Psoas muscle (tissue), 8 donors: Measurements from ENCODE around the gene TGM6. TPM values are rescaled to one million over a fixed set of nuclear protein-coding genes. Genes with fewer than 3 reads are reported as not detected.

Experiments used
- ATAC-seq, 4 donors: fragments of 200-7000 bp; cut with Tn5 transposase; one replicate each; pipeline ENCODE4 v1.9.1; 2020; ENCODE audit warnings: moderate library complexity in 3 of 4, mild to moderate bottlenecking in 2 of 4
- DNase-seq, 2 donors: peaks; one replicate each; pipeline ENCODE4 v3.0.0-alpha.2; 2020
- H3K27ac ChIP-seq: fragments of 200-600 bp; one replicate; pipeline ENCODE4 v1.8.0; 2022
- H3K27me3 ChIP-seq, 3 donors: fragments of 200-600 bp in 1 of 3; one replicate each; pipeline versions ENCODE4 v1.6.1 to v1.8.0; 2013 to 2022; ENCODE audit warnings: low read length in 2 of 3, mild to moderate bottlenecking in 2 of 3, moderate library complexity in 1 of 3; ENCODE audit not compliant: insufficient read depth in 3 of 3
- H3K36me3 ChIP-seq, 2 donors: fragments of 200-600 bp in 1 of 2; one replicate each; pipeline versions ENCODE4 v1.6.1 to v1.8.0; 2013 to 2022; ENCODE audit warnings: low read depth in 1 of 2, mild to moderate bottlenecking in 1 of 2, moderate library complexity in 1 of 2; ENCODE audit not compliant: insufficient read depth in 1 of 2
- H3K4me1 ChIP-seq: fragments of 200-600 bp; one replicate; pipeline ENCODE4 v1.8.0; 2022
- H3K4me3 ChIP-seq: fragments of 200-600 bp; one replicate; pipeline ENCODE4 v1.8.0; 2022; ENCODE audit warnings: mild to moderate bottlenecking
- H3K9me3 ChIP-seq: fragments of 200-600 bp; one replicate; pipeline ENCODE4 v1.8.0; 2022
- WGBS, 3 donors: extraction: QIAGEN DNeasy Blood & Tissue Kit; methylation state at CpG; one replicate each; pipeline versions ENCODE4 v1.1.6 to v1.1.7; 2013; 5-methylcytosine and 5-hydroxymethylcytosine counted together
- intact Hi-C, 2 donors: fragments of 100-400 bp; cut with DNase I; formaldehyde crosslinking; loops; one replicate each; pipeline versions ENCODE4 v1.11.0 to v1.14.2; 2022
- polyA plus RNA-seq, 3 donors: library from polyadenylated mRNA; stranded (reverse); fragments of 200-250 nt; gene quantifications; one replicate each; pipeline ENCODE4 v1.2.3, GENCODE V29; 2013
- total RNA-seq, 4 donors: library from RNA; stranded (reverse); fragmentation: NEBNext Ultra II Directional in 2 of 4; extraction: Animal tissue kit (Norgen Biotek cat#: 25700) in 2 of 4; gene quantifications; one replicate each; pipeline versions ENCODE4 v1.2.1 to v1.2.4, GENCODE V29; 2021 to 2023
- TF ChIP-seq, protein P1 (sequence below): fragments of 200-600 bp; IDR thresholded peaks from one replicate; pipeline ENCODE4 v1.8.0; 2022; ENCODE audit warnings: antibody characterized with exemption
- donor health status: healthy with polysubstance abuse.
- donor health status: DM: no; HTN: no; CAD: no; lungs with moderate emphysema.
- donor health status: Bipolar disorder and iron deficiency.
- donor health status: healthy.
- donor health status: DM: yes; HTN: yes; CAD: no.
- donor health status: DM: no; HTN: no; CAD: no.
- donor health status: DM: no; HTN: no; CAD: no.
- donor health status: DM: yes; HTN: yes; CAD: no.

TGM6 gene
- total and polyA plus RNA-seq, 7 donors = not detected

DNA sequence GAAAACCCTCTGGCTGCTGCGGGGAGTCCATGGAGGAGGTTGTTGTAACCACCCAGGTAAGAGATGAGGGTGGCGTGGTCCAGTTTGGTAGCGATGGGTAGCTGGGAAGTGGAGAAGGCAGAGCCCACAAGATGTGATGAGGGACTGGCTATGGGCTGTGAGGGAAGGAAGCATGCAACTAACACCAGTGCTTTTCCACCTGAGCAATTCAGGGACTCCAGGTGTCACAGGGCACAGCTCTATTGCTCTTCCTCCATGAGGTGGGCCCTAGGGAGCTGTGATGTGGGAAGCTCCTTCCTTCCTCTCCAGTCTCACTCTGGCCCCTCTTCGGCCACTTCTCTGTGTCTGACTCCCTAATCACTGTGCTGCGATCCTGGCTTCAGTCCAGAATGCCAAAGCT is 32.4 kb upstream of the TGM6 start:
- TF ChIP-seq, protein P1, sequence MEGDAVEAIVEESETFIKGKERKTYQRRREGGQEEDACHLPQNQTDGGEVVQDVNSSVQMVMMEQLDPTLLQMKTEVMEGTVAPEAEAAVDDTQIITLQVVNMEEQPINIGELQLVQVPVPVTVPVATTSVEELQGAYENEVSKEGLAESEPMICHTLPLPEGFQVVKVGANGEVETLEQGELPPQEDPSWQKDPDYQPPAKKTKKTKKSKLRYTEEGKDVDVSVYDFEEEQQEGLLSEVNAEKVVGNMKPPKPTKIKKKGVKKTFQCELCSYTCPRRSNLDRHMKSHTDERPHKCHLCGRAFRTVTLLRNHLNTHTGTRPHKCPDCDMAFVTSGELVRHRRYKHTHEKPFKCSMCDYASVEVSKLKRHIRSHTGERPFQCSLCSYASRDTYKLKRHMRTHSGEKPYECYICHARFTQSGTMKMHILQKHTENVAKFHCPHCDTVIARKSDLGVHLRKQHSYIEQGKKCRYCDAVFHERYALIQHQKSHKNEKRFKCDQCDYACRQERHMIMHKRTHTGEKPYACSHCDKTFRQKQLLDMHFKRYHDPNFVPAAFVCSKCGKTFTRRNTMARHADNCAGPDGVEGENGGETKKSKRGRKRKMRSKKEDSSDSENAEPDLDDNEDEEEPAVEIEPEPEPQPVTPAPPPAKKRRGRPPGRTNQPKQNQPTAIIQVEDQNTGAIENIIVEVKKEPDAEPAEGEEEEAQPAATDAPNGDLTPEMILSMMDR = no peak

DNA sequence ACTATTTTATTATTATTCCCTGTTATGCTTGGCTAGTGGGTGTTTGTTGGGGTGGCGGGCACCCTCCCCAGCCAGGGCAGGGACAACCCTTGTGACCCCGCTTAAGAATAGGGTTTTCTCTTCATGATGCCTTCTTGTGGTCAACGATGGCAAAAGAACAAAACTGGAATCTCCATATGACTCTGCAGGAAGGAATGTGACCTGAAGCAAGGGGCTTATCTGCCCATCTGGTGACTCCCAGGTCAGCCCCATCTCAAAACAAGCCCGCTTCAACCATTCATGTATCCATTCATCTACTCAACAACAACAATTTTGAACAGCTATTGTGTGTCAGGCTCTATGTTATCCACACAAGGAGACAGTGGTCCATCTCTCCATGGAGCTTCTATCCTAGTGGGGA is 30.9 kb upstream of the TGM6 start:
- no peaks in the 10 kb centered on the region for H3K36me3 ChIP-seq
- H3K27me3 ChIP-seq = peaks cover 0 to 18% (median 3%) of the 10 kb centered on the region in 3 donors
- 72 to 81% (median 79%) methylated on average over 4 of the region's 4 CpGs for WGBS, 3 donors
- intact Hi-C loops = loop anchor here in 1 of 2 donors (2.0 to 5.0 kb wide), 2 partner anchors 103 to 142 kb away; no protein-coding TSS in a partner anchor
- ATAC-seq (no peak), DNase-seq (no peak)
- no peaks in the 10 kb centered on the region for H3K4me1 ChIP-seq
- TF ChIP-seq, protein P1 = no peak
- no peak overlapping the region for H3K4me3 ChIP-seq
- no peaks in the 10 kb centered on the region for H3K9me3 ChIP-seq
- no peak overlapping the region for H3K27ac ChIP-seq

More for the DNA sequence above, 32.4 kb upstream of the TGM6 start:
- H3K27ac ChIP-seq = no peak overlapping the region
- WGBS, 3 donors = 69 to 77% (median 72%) methylated on average over 5 of the region's 5 CpGs
- no peaks in the 10 kb centered on the region for H3K4me1 ChIP-seq
- no peaks in the 10 kb centered on the region for H3K9me3 ChIP-seq
- intact Hi-C loops = loop anchor here in 1 of 2 donors (5.0 kb wide), 1 partner anchor 141 kb away; no protein-coding TSS in a partner anchor
- DNase-seq = no peak
- H3K36me3 ChIP-seq = no peaks in the 10 kb centered on the region
- no peak overlapping the region for H3K4me3 ChIP-seq
- H3K27me3 ChIP-seq = peaks cover 0 to 18% (median 3%) of the 10 kb centered on the region in 3 donors
- no peak for ATAC-seq

GRCh38 chr20:2350606-2351005 is 30.1 kb upstream of the TGM6 start:
- Histone ChIP-seq H3K36me3 (no peaks in the 10 kb centered on the region), H3K27me3 (peaks cover 0 to 18% (median 3%) of the 10 kb centered on the region in 3 donors), H3K27ac (no peak overlapping the region), H3K4me3 (no peak overlapping the region), H3K9me3 (no peaks in the 10 kb centered on the region), H3K4me1 (no peaks in the 10 kb centered on the region)
- intact Hi-C loops = loop anchor here in 1 of 2 donors (2.0 kb wide), 1 partner anchor 102 kb away; no protein-coding TSS in a partner anchor
- DNase-seq (no peak), ATAC-seq (no peak)
- WGBS, 3 donors = 85 to 90% (median 88%) methylated on average over 5 of the region's 5 CpGs
- TF ChIP-seq, protein P1 = no peak

DNA sequence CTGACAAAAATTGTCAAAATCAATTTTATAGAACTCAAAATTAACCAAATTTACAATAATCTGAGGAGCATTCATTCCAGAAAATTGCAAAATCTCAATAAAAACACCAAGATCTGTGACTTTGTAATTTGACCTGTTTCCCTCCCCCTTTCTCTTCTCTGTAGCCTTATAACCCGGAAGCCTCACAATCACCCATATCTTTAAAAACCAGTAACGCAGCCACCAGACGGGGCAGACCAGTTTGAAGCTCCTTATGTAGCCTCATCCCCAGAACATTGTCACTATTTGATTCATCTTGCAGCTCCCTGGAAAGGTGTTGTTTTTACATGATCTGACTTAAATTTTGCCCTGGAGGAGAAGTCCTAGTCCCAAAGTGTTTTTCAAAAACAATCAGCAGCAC is 27.5 kb upstream of the TGM6 start:
- DNase-seq (no peak), ATAC-seq (no peak)
- intact Hi-C loops = no loop called here
- Histone ChIP-seq H3K4me1 (no peaks in the 10 kb centered on the region), H3K27ac (no peak overlapping the region), H3K27me3 (peaks cover 0 to 14% (median 3%) of the 10 kb centered on the region in 3 donors), H3K36me3 (no peaks in the 10 kb centered on the region), H3K9me3 (no peaks in the 10 kb centered on the region), H3K4me3 (no peak overlapping the region)
- 55 to 63% (median 61%) methylated on average over 3 of the region's 3 CpGs for WGBS, 3 donors
- TF ChIP-seq, protein P1 = no peak

DNA sequence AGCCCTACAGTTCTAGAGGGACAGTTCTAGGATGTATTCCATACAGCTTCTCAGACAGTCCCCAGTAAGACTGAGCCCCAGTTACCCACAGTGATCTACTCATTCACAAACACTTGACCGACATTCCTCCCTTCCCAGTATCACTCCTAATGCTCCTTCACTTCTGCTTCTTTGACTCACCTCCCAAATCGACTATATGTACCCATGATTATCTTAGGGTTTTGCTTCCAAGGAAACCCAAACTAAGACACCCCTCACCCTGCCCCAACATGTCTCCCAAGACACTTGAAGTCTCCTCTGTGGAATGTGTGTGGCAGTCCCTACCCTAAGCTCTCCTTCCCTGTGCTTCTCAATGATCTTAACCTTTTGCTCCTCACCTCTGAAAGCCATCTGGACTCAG is 23.6 kb upstream of the TGM6 start:
- Histone ChIP-seq H3K4me1 (no peaks in the 10 kb centered on the region), H3K27me3 (no peaks in the 10 kb centered on the region), H3K4me3 (no peak overlapping the region), H3K36me3 (no peaks in the 10 kb centered on the region), H3K27ac (no peak overlapping the region), H3K9me3 (peaks cover 7% of the 10 kb centered on the region)
- ATAC-seq (no peak), DNase-seq (no peak)
- WGBS, 3 donors = 47 to 79% (median 49%) methylated on average over 2 of the region's 2 CpGs
- intact Hi-C loops = no loop called here
- TF ChIP-seq, protein P1 = no peak
